Panc1 (cell line): ENCODE data around the gene ITIH5. TPM values are rescaled to one million over a fixed set of nuclear protein-coding genes. Genes with fewer than 3 reads are reported as not detected.

Source experiments
- ATAC-seq: fragments of 200-7000 bp; cut with Tn5 transposase; 2 replicates; pipeline ENCODE4 v1.9.1; 2020; ENCODE audit warnings: mild to moderate bottlenecking, moderate library complexity
- BruUV-seq: library from RNA; stranded (reverse); fragments of 400-500 nt; replicated peaks from 2 replicates; lab custom pipeline; 2021; lab: Mats Ljungman, UMichigan
- CTCF ChIA-PET: fragments of 300-600 bp; sonication (Branson Sonifier 250); formaldehyde crosslinking; loops from one replicate; lab custom pipeline; 2022; ENCODE audit warnings: antibody characterized with exemption; lab: Charles Lee
- POLR2A ChIA-PET: fragments of 300-600 bp; sonication (Branson Sonifier 250); formaldehyde crosslinking; loops from one replicate; lab custom pipeline; 2022; ENCODE audit warnings: antibody characterized with exemption; lab: Charles Lee
- DNase-seq: peaks from one replicate; pipeline ENCODE4 v3.0.0-alpha.2; 2010; ENCODE audit warnings: low read depth, low spot score
- H3K27ac ChIP-seq: 2 replicates; pipeline ENCODE4 v1.5.1; 2011; ENCODE audit warnings: mild to moderate bottlenecking, low read length, inconsistent platforms
- H3K27me3 ChIP-seq: fragments of 200-500 bp; sonication (Bioruptor generic); 2 replicates; pipeline ENCODE4 v1.6.0; 2014; ENCODE audit warnings: low read length, inconsistent platforms; ENCODE audit not compliant: control insufficient read depth, insufficient read depth
- H3K36me3 ChIP-seq: fragments of 200-500 bp; sonication (Bioruptor generic); 2 replicates; pipeline ENCODE4 v1.5.1; 2014; ENCODE audit warnings: inconsistent platforms, mild to moderate bottlenecking, low read length, moderate library complexity; ENCODE audit not compliant: control insufficient read depth, insufficient read depth
- H3K4me1 ChIP-seq: 2 replicates; pipeline ENCODE4 v1.5.1; 2011; ENCODE audit warnings: inconsistent platforms, mild to moderate bottlenecking, low read length, moderate library complexity; ENCODE audit not compliant: control insufficient read depth, insufficient read depth
- H3K4me3 ChIP-seq, 2 experiments: 2 replicates each; pipeline ENCODE4 v1.5.1; 2011 to 2012; ENCODE audit warnings: low read depth in 2 of 2, low read length in 2 of 2, mild to moderate bottlenecking in 2 of 2, inconsistent platforms in 1 of 2, moderate library complexity in 1 of 2
- H3K9me3 ChIP-seq: fragments of 200-500 bp; sonication (Bioruptor generic); 2 replicates; pipeline ENCODE4 v1.5.1; 2014; ENCODE audit warnings: low read depth, mild to moderate bottlenecking, inconsistent platforms, low read length, moderate library complexity; ENCODE audit not compliant: control insufficient read depth, insufficient read depth
- POLR2AphosphoS5 ChIP-seq: IDR thresholded peaks from 2 replicates; pipeline ENCODE4 v1.6.1; 2012; ENCODE audit warnings: mild to moderate bottlenecking, low read depth, low read length, moderate library complexity
- SIN3A ChIP-seq: IDR thresholded peaks from 2 replicates; pipeline ENCODE4 v1.6.1; 2012; ENCODE audit warnings: low read depth, mild to moderate bottlenecking, low read length, moderate library complexity, borderline replicate concordance; ENCODE audit not compliant: insufficient read depth
- TCF7L2 ChIP-seq: IDR thresholded peaks from 2 replicates; pipeline ENCODE4 v1.6.1; 2011; ENCODE audit warnings: mild to moderate bottlenecking, low read depth, low read length, inconsistent platforms
- in situ Hi-C: cut with HindIII; loops from 2 replicates; pipeline ENCODE4 v1.10.0; 2016; ENCODE audit warnings: low sequenced_read_pairs, low pct_unique_long_range_greater_than_20kb
- intact Hi-C: fragments of 100-400 bp; cut with micrococcal nuclease; formaldehyde crosslinking; loops from one replicate; pipeline ENCODE4 v1.10.0; 2022; ENCODE audit not compliant: unreplicated experiment
- total RNA-seq: library from RNA; stranded (reverse); gene quantifications from one replicate; pipeline ENCODE4 v1.2.1, GENCODE V29; 2021; ENCODE audit not compliant: unreplicated experiment
- TF ChIP-seq, protein P1 (sequence below): fragments of 450-650 bp; IDR thresholded peaks from 2 replicates; pipeline ENCODE4 v1.5.1; 2017; ENCODE audit warnings: mild to moderate bottlenecking
- TF ChIP-seq, protein P2 (sequence below), 2 experiments: IDR thresholded peaks; 2 replicates each; pipeline ENCODE4 v1.6.1; 2011 to 2012; ENCODE audit warnings: low read depth in 2 of 2, control low read depth in 1 of 2, low read length in 1 of 2, mild to moderate bottlenecking in 1 of 2, moderate library complexity in 1 of 2; ENCODE audit not compliant: insufficient read depth in 1 of 2

Gene ITIH5
- total RNA-seq, 1 experiment from 2014 or later, result not detected

DNA sequence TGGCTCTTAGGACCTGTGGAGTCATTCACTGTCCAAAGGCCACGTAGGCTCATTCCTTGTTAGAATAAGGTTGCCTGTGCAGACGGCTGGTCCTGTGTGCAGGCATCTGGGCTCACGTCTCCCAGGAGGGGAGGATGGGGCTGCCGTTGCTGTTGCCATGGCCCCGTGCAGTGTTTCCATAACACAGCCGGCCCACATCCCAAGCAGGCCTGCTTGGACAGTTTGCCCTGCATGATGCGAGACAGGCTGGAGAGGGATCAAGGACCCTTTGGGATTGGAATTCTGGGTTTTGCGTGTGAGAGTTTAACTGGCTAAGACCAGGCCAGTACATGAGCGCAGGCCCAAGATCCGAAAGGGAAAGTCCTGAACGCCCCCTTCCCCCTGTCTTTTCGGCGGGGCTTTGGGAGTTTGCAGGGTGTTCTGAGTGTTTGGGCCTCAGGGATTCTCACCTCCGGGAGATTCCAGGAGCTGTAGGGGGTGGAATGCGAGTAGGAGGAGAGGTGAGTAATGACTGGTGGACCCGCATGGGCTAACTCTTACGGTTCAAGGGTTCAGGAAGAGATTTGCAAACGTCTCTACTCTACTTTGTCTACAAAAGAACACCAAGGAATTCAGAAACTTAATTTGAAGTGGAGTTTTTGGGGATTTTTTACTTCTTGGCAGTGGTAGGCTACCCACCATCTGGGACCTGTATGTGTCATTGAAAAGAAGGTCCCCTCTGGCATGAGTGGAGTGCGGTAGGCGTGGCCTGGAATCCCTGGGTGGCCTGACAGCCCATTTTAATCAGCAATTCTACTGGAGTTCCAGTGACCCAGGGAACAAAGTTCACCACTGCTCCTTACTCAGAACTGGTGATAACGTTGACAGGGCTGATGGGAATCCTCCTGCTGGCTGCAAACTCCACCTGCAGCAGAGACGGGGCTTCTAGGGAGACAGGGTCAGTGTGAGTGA is 125.4 kb downstream of the ITIH5 start:
- Histone ChIP-seq H3K27me3 (no peaks in the 10 kb centered on the region), H3K4me1 (no peaks in the 10 kb centered on the region), H3K27ac (no peak overlapping the region), H3K9me3 (no peaks in the 10 kb centered on the region), H3K36me3 (no peaks in the 10 kb centered on the region), H3K4me3 (no peak overlapping the region)
- in situ Hi-C loops (no loop called here), intact Hi-C loops (no loop called here)
- no TSS peak for BruUV-seq
- TF ChIP-seq SIN3A, result no peak
- ChIA-PET POLR2A (no interaction called here), CTCF (no interaction called here)
- DNase-seq (no peak), ATAC-seq (no peak)

DNA sequence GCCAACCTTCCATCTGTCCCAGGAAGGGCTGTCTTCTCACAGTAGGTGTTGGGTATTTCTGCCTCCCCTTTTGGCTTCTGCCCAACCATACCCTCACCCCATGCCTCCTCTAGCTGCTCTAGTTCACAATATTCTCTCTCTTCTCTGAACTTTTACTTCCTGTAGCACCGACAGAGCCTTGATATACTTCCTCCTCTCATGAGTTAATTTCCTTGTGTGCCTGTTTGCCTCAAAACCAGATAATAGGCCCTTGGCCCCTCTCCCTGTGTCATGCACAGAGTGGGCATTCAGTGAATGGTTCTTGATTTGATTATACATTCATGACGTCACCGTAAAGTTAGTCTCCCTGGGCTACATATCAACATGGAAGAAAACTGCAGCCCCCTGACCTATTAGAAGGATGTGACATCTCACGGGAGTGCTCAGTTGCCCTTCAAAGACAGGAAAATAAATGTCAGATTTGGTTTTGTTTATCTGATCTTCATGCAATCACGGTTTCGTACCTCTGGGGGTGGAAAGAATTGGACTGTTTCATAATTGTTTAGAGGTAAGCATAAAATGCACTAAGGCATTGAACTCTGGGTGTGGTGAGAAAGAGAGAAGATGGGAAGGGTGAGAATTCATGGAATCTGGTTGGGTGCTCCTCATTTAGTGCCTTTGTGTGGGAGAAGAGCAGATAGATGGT is 127.7 kb downstream of the ITIH5 start:
- Histone ChIP-seq H3K36me3 (no peaks in the 10 kb centered on the region), H3K27ac (no peak overlapping the region), H3K9me3 (no peaks in the 10 kb centered on the region), H3K4me3 (no peak overlapping the region), H3K4me1 (no peaks in the 10 kb centered on the region), H3K27me3 (no peaks in the 10 kb centered on the region)
- intact Hi-C loops, result no loop called here
- in situ Hi-C loops, result no loop called here
- no peak for TF ChIP-seq TCF7L2
- TF ChIP-seq SIN3A, result no peak
- TF ChIP-seq, protein P1, sequence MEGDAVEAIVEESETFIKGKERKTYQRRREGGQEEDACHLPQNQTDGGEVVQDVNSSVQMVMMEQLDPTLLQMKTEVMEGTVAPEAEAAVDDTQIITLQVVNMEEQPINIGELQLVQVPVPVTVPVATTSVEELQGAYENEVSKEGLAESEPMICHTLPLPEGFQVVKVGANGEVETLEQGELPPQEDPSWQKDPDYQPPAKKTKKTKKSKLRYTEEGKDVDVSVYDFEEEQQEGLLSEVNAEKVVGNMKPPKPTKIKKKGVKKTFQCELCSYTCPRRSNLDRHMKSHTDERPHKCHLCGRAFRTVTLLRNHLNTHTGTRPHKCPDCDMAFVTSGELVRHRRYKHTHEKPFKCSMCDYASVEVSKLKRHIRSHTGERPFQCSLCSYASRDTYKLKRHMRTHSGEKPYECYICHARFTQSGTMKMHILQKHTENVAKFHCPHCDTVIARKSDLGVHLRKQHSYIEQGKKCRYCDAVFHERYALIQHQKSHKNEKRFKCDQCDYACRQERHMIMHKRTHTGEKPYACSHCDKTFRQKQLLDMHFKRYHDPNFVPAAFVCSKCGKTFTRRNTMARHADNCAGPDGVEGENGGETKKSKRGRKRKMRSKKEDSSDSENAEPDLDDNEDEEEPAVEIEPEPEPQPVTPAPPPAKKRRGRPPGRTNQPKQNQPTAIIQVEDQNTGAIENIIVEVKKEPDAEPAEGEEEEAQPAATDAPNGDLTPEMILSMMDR, result no peak
- no peak for TF ChIP-seq POLR2AphosphoS5
- TF ChIP-seq, protein P2, sequence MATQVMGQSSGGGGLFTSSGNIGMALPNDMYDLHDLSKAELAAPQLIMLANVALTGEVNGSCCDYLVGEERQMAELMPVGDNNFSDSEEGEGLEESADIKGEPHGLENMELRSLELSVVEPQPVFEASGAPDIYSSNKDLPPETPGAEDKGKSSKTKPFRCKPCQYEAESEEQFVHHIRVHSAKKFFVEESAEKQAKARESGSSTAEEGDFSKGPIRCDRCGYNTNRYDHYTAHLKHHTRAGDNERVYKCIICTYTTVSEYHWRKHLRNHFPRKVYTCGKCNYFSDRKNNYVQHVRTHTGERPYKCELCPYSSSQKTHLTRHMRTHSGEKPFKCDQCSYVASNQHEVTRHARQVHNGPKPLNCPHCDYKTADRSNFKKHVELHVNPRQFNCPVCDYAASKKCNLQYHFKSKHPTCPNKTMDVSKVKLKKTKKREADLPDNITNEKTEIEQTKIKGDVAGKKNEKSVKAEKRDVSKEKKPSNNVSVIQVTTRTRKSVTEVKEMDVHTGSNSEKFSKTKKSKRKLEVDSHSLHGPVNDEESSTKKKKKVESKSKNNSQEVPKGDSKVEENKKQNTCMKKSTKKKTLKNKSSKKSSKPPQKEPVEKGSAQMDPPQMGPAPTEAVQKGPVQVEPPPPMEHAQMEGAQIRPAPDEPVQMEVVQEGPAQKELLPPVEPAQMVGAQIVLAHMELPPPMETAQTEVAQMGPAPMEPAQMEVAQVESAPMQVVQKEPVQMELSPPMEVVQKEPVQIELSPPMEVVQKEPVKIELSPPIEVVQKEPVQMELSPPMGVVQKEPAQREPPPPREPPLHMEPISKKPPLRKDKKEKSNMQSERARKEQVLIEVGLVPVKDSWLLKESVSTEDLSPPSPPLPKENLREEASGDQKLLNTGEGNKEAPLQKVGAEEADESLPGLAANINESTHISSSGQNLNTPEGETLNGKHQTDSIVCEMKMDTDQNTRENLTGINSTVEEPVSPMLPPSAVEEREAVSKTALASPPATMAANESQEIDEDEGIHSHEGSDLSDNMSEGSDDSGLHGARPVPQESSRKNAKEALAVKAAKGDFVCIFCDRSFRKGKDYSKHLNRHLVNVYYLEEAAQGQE (IDR thresholded peaks at IDR 0.05; ENCODE audit: insufficient read depth in 1 of 2, low read depth in 2 of 2, low read length in 1 of 2), result no peak
- BruUV-seq, result no TSS peak
- ChIA-PET CTCF (no interaction called here), POLR2A (no interaction called here)
- DNase-seq (no peak), ATAC-seq (no peak)
